ENCODE results near the gene MRPS18B. TPM values are rescaled to one million over a fixed set of nuclear protein-coding genes. Genes with fewer than 3 reads are reported as not detected.
A peak's percentile ranks its signal among the peaks of the same experiment; 100 is the strongest.

Gene MRPS18B
- total RNA-seq, 1 experiment from 2014 or later, result 112 TPM

DNA sequence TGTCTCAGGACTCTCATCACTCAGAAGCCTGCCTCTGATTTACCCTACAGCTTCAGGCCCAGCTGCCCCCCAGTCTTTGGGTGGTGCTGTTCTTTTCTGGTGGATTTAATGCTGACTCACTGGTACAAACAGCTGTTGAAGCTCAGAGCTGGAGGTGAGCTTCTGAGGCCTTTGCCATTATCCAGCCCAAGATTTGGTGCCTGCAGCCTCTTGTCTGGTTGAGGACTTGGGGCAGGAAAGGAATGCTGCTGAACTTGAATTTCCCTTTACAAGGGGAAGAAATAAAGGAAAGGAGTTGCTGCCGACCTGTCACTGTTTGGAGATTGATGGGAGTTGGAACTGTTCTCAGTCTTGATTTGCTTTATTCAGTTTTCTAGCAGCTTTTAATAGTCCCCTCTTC is 26.6 kb upstream of the MRPS18B start:
- H2AFZ ChIP-seq (ENCODE audit: low read depth, low read length, poor library complexity, severe bottlenecking), result no peak overlapping the region
- peaks cover 37% of the 10 kb centered on the region; the same call in 1 of the 2 replicates for H3K79me2 ChIP-seq (ENCODE audit: insufficient read depth, low read length)
- H3K4me1 ChIP-seq (ENCODE audit: control insufficient read depth in 1 of 2, insufficient read depth in 2 of 2, low read length in 2 of 2), result peaks cover 0 to 4% of the 10 kb centered on the region in 2 experiments; a peak in 1 of 4 replicates
- DNase-seq (ENCODE audit: low read depth, low spot score) (no peak), ATAC-seq (no peak)
- no peak for TF ChIP-seq SP1 (IDR thresholded peaks at IDR 0.05; ENCODE audit: low read depth)
- no peak for TF ChIP-seq YY1 (IDR thresholded peaks at IDR 0.05; ENCODE audit: extremely low read depth, insufficient replicate concordance, low read depth, low read length)
- no peak for TF ChIP-seq FOSL1 (IDR thresholded peaks at IDR 0.05; ENCODE audit: low read depth)
- no peak for TF ChIP-seq TCF7L2 (IDR thresholded peaks at IDR 0.05; ENCODE audit: borderline replicate concordance, extremely low read depth, insufficient read depth, insufficient read length)
- no peak for TF ChIP-seq CTCF (IDR thresholded peaks at IDR 0.05 in 2 of 3, conservative IDR thresholded peaks at IDR 0.05 in 1 of 3; ENCODE audit: borderline replicate concordance in 1 of 3, insufficient read depth in 1 of 3, low read depth in 2 of 3, low read length in 2 of 3)
- TF ChIP-seq EGR1 (IDR thresholded peaks at IDR 0.05; ENCODE audit: low read depth), result no peak
- TF ChIP-seq ZNF274 (IDR thresholded peaks at IDR 0.05; ENCODE audit: low read depth, low read length), result no peak
- TF ChIP-seq, protein P1, sequence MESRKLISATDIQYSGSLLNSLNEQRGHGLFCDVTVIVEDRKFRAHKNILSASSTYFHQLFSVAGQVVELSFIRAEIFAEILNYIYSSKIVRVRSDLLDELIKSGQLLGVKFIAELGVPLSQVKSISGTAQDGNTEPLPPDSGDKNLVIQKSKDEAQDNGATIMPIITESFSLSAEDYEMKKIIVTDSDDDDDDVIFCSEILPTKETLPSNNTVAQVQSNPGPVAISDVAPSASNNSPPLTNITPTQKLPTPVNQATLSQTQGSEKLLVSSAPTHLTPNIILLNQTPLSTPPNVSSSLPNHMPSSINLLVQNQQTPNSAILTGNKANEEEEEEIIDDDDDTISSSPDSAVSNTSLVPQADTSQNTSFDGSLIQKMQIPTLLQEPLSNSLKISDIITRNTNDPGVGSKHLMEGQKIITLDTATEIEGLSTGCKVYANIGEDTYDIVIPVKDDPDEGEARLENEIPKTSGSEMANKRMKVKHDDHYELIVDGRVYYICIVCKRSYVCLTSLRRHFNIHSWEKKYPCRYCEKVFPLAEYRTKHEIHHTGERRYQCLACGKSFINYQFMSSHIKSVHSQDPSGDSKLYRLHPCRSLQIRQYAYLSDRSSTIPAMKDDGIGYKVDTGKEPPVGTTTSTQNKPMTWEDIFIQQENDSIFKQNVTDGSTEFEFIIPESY (IDR thresholded peaks at IDR 0.05; ENCODE audit: extremely low read depth, insufficient replicate concordance, low read length), result no peak
- TF ChIP-seq ELF1 (IDR thresholded peaks at IDR 0.05; ENCODE audit: borderline replicate concordance, low read depth), result no peak
- TF ChIP-seq, protein P2, sequence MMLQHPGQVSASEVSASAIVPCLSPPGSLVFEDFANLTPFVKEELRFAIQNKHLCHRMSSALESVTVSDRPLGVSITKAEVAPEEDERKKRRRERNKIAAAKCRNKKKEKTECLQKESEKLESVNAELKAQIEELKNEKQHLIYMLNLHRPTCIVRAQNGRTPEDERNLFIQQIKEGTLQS (IDR thresholded peaks at IDR 0.05), result no peak
- TF ChIP-seq REST (IDR thresholded peaks at IDR 0.05; ENCODE audit: low read depth), result no peak
- no peak for TF ChIP-seq SIN3A (IDR thresholded peaks at IDR 0.05; ENCODE audit: low read depth)
- TF ChIP-seq POLR2AphosphoS5 (IDR thresholded peaks at IDR 0.05; ENCODE audit: low read depth, low read length), result no peak
- ChIA-PET POLR2A (no interaction called here), CTCF (no interaction called here), RAD21 (ENCODE audit: low non-redundant PET in 1 of 2, low total read pairs in 2 of 2, uncharacterized antibody in 2 of 2, unreplicated experiment in 2 of 2) (no interaction called here)
- H3K4me2 ChIP-seq (ENCODE audit: low read length), result no peak overlapping the region
- H3K27me3 ChIP-seq (ENCODE audit: insufficient read depth, low read length), result no peaks in the 10 kb centered on the region
- no peaks in the 10 kb centered on the region for H3K9me3 ChIP-seq (ENCODE audit: control insufficient read depth in 1 of 2, insufficient read depth in 1 of 2, low read depth in 1 of 2, low read length in 2 of 2)
- no peaks in the 10 kb centered on the region for H3K9me2 ChIP-seq (ENCODE audit: insufficient read depth)
- H4K20me1 ChIP-seq (ENCODE audit: insufficient read depth), result no peaks in the 10 kb centered on the region; the same call in 1 of the 2 replicates
- no peak overlapping the region for H3K9ac ChIP-seq (ENCODE audit: low read length)
- no TSS peak for BruUV-seq (replicated peaks)
- intact Hi-C loops (cut with micrococcal nuclease), result no loop called here
- peak overlapping the region; percentile 41; the same call in 1 of the 2 replicates for H3K27ac ChIP-seq (ENCODE audit: low read depth, low read length)
- peaks cover 42 to 49% of the 10 kb centered on the region in 2 experiments for H3K36me3 ChIP-seq (ENCODE audit: control insufficient read depth in 1 of 2, insufficient read depth in 2 of 2, low read length in 2 of 2)
- no peak overlapping the region for H3K4me3 ChIP-seq (replicated peaks in 1 of 2; ENCODE audit: low read depth in 1 of 2, low read length in 2 of 2)
